MM.1S (cell line): ENCODE results near the gene TRIM39.

ENCODE experiments used
- DNase-seq: peaks from one replicate; pipeline ENCODE4 v3.0.0-alpha.2; 2015
- H2AFZ ChIP-seq: fragments of 300-600 bp; sonication (generic); 2 replicates; pipeline ENCODE4 v1.6.0; 2016; ENCODE audit warnings: antibody characterized with exemption, low read length
- H3F3A ChIP-seq: fragments of 300-600 bp; sonication (generic); 2 replicates; pipeline ENCODE4 v1.6.1; 2016; ENCODE audit warnings: mild to moderate bottlenecking, antibody characterized with exemption, low read length, moderate library complexity, mixed read lengths; ENCODE audit not compliant: insufficient read depth
- H3K27ac ChIP-seq: fragments of 300-600 bp; sonication (generic); 2 replicates; pipeline ENCODE4 v1.5.1; 2016; ENCODE audit warnings: mild to moderate bottlenecking, low read length
- H3K27me3 ChIP-seq: fragments of 300-600 bp; sonication (generic); replicated peaks from 2 replicates; pipeline ENCODE4 v1.6.0; 2016; ENCODE audit warnings: low read length; ENCODE audit not compliant: insufficient read depth
- H3K36me3 ChIP-seq: fragments of 300-600 bp; sonication (generic); replicated peaks from 2 replicates; pipeline ENCODE4 v1.6.1; 2016; ENCODE audit warnings: mild to moderate bottlenecking, low read length, mixed read lengths; ENCODE audit not compliant: insufficient read depth
- H3K4me1 ChIP-seq: fragments of 300-600 bp; sonication (generic); 2 replicates; pipeline ENCODE4 v1.6.1; 2016; ENCODE audit warnings: low read length, mixed read lengths
- H3K4me2 ChIP-seq: fragments of 300-600 bp; sonication (generic); 2 replicates; pipeline ENCODE4 v1.6.0; 2016; ENCODE audit warnings: low read depth, low read length
- H3K4me3 ChIP-seq: fragments of 300-600 bp; sonication (generic); 2 replicates; pipeline ENCODE4 v1.5.1; 2016; ENCODE audit warnings: low read length, mixed read lengths
- H3K79me2 ChIP-seq: fragments of 300-600 bp; sonication (generic); 2 replicates; pipeline ENCODE4 v1.6.1; 2016; ENCODE audit warnings: mixed run types, low read length, mixed read lengths
- H3K9ac ChIP-seq: fragments of 300-600 bp; sonication (generic); 2 replicates; pipeline ENCODE4 v1.6.1; 2016; ENCODE audit warnings: low read length, mixed read lengths
- H3K9me2 ChIP-seq: fragments of 300-600 bp; sonication (generic); replicated peaks from 2 replicates; pipeline ENCODE4 v1.6.1; 2016; ENCODE audit warnings: mild to moderate bottlenecking, low read length, mixed read lengths; ENCODE audit not compliant: insufficient read depth
- H3K9me3 ChIP-seq: fragments of 300-600 bp; sonication (generic); replicated peaks from 2 replicates; pipeline ENCODE4 v1.6.1; 2016; ENCODE audit warnings: mild to moderate bottlenecking, low read length, mixed read lengths; ENCODE audit not compliant: insufficient read depth
- H4K20me1 ChIP-seq: fragments of 300-600 bp; sonication (generic); 2 replicates; pipeline ENCODE4 v1.6.1; 2016; ENCODE audit warnings: mild to moderate bottlenecking, low read length, moderate library complexity, mixed read lengths; ENCODE audit not compliant: insufficient read depth
- EZH2 ChIP-seq: fragments of 300-600 bp; sonication (generic); optimal IDR thresholded peaks from 2 replicates; pipeline ENCODE3; 2017; ENCODE audit warnings: low read depth, mild to moderate bottlenecking, antibody characterized with exemption, low read length, mixed read lengths
- EZH2phosphoT487 ChIP-seq: fragments of 300-600 bp; sonication (generic); IDR thresholded peaks from 2 replicates; pipeline ENCODE4 v1.6.1; 2018; ENCODE audit warnings: antibody characterized with exemption, low read length
- TF ChIP-seq, protein P1 (sequence below): fragments of 300-600 bp; sonication (generic); IDR thresholded peaks from 2 replicates; pipeline ENCODE4 v1.5.1; 2016; ENCODE audit warnings: antibody characterized with exemption, low read length, mixed read lengths

Gene TRIM39

DNA sequence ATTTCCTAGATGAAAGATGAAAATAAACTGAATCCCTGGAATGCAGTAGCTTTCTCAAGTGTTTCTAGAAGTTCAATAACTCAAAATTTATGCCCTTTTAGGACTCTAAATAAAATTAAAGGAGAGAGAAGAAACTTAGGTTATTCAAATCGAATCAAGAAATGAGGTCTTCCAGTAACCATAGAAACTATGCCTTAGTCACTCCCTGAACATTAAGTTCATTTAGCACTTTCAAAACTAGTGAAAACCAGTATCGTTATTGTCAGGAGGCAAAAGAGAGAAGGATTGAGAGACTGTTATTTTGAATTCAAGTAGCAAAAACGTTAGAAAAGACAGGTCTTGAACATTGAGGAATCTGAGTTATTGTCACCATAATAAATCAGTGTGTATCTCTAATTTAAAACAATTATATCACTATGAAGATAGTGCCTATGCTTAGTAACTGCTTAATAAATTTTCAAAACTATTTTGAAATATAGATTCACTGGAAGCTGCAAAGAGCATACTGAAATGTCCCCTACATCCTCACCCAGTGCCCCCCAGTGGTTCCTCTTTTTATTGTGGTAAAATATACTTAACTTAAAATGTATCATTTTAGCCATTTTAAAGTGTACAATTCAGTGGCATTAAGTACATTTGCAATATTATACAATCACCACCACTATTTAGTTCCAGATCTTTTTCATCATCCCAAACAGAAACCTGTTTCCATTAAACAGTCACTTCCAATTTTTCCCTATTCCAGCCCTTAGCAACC, 22.9 kb downstream of the TRIM39 start:
- no peak overlapping the region for H3K9ac ChIP-seq

DNA sequence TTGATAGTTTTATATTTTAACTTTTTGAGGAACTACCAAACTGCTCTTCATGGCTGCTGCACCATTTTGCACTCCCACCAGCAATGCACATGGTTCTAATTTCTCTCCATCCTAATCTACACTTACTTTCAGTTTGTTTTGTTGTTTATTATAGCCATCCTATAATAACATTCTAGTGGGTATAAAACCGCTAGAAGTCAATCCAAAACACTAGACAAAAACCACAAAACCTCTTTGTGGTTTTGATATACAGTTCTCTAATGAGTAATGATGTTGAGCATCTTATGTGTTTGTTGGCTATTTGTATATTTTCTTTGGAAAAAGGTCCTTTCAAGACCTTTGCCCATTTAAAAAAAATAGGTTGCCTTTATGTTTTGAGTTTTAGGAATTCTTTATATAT, 23.8 kb downstream of the TRIM39 start:
- H3K9me3 ChIP-seq: no peaks in the 10 kb centered on the region

More for the DNA sequence above, 22.9 kb downstream of the TRIM39 start:
- no peak for TF ChIP-seq EZH2phosphoT487
- no peak for TF ChIP-seq EZH2
- TF ChIP-seq, protein P1, sequence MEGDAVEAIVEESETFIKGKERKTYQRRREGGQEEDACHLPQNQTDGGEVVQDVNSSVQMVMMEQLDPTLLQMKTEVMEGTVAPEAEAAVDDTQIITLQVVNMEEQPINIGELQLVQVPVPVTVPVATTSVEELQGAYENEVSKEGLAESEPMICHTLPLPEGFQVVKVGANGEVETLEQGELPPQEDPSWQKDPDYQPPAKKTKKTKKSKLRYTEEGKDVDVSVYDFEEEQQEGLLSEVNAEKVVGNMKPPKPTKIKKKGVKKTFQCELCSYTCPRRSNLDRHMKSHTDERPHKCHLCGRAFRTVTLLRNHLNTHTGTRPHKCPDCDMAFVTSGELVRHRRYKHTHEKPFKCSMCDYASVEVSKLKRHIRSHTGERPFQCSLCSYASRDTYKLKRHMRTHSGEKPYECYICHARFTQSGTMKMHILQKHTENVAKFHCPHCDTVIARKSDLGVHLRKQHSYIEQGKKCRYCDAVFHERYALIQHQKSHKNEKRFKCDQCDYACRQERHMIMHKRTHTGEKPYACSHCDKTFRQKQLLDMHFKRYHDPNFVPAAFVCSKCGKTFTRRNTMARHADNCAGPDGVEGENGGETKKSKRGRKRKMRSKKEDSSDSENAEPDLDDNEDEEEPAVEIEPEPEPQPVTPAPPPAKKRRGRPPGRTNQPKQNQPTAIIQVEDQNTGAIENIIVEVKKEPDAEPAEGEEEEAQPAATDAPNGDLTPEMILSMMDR: no peak
- no peaks in the 10 kb centered on the region for H3K9me2 ChIP-seq
- no peak overlapping the region for H3K27ac ChIP-seq
- H3K4me1 ChIP-seq: peaks cover 11% of the 10 kb centered on the region; the same call in 1 of the 2 replicates
- H3K79me2 ChIP-seq: peaks cover 9% of the 10 kb centered on the region; the same call in 1 of the 2 replicates
- no peak overlapping the region for H3K4me3 ChIP-seq
- H3K4me2 ChIP-seq: no peak overlapping the region
- H3K27me3 ChIP-seq: no peaks in the 10 kb centered on the region
- H4K20me1 ChIP-seq: no peaks in the 10 kb centered on the region
- H2AFZ ChIP-seq: no peak overlapping the region
- H3K9me3 ChIP-seq: no peaks in the 10 kb centered on the region
- H3F3A ChIP-seq: no peaks in the 10 kb centered on the region
- H3K36me3 ChIP-seq: no peaks in the 10 kb centered on the region
- no peak for DNase-seq

DNA sequence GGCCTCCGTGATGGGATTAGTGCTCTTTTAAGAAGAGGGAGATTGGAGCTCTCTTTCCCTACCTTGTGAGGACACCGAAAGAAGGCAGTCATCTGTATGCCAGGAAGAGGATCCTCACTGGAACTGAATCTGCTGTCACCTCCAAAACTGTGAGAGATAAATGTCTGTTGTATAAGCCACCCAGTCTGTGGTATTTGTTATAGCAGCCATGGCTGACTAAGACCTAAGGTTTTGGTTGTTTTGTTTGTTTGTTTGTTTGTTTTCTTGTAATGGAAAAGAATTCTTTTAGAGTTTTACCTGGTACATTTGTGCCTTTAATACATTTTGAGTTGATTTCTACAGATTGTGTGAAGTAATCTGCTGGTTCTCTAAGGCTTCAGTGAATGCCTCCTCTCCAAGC, 25.8 kb downstream of the TRIM39 start:
- H3K9ac ChIP-seq: no peak overlapping the region
- H3K36me3 ChIP-seq: no peaks in the 10 kb centered on the region
- no peaks in the 10 kb centered on the region for H3K79me2 ChIP-seq
- peaks cover 5% of the 10 kb centered on the region; the same call in 1 of the 2 replicates for H3K27me3 ChIP-seq
- no peak overlapping the region for H3K27ac ChIP-seq
- no peaks in the 10 kb centered on the region for H4K20me1 ChIP-seq
- H2AFZ ChIP-seq: no peak overlapping the region
- H3K4me1 ChIP-seq: peaks cover 5% of the 10 kb centered on the region; the same call in 1 of the 2 replicates
- no peak overlapping the region for H3K4me2 ChIP-seq
- DNase-seq: no peak
- H3K4me3 ChIP-seq: no peak overlapping the region
- TF ChIP-seq, protein P1: no peak
- TF ChIP-seq EZH2phosphoT487 (no peak), EZH2 (no peak)
- no peaks in the 10 kb centered on the region for H3K9me2 ChIP-seq
- no peaks in the 10 kb centered on the region for H3F3A ChIP-seq
- H3K9me3 ChIP-seq: no peaks in the 10 kb centered on the region

More for the DNA sequence above, 23.8 kb downstream of the TRIM39 start:
- Histone ChIP-seq H3K79me2 (peaks cover 9% of the 10 kb centered on the region; the same call in 1 of the 2 replicates), H3K9me2 (no peaks in the 10 kb centered on the region), H3K9ac (no peak overlapping the region), H3K27me3 (peaks cover 3% of the 10 kb centered on the region; the same call in 1 of the 2 replicates), H4K20me1 (no peaks in the 10 kb centered on the region), H3F3A (no peaks in the 10 kb centered on the region), H3K4me2 (no peak overlapping the region), H2AFZ (no peak overlapping the region), H3K27ac (no peak overlapping the region), H3K4me1 (peaks cover 9% of the 10 kb centered on the region; the same call in 1 of the 2 replicates), H3K4me3 (no peak overlapping the region), H3K36me3 (no peaks in the 10 kb centered on the region)
- TF ChIP-seq EZH2phosphoT487 (no peak), EZH2 (no peak)
- TF ChIP-seq, protein P1: no peak
- no peak for DNase-seq
